ENCODE measurements around the gene SYNDIG1. TPM values are rescaled to one million over a fixed set of nuclear protein-coding genes. Genes with fewer than 3 reads are reported as not detected.

Gene SYNDIG1
- total and polyA plus RNA-seq, 2 of the 4 experiments (the other 2 are of a cell fraction) = not detected

DNA sequence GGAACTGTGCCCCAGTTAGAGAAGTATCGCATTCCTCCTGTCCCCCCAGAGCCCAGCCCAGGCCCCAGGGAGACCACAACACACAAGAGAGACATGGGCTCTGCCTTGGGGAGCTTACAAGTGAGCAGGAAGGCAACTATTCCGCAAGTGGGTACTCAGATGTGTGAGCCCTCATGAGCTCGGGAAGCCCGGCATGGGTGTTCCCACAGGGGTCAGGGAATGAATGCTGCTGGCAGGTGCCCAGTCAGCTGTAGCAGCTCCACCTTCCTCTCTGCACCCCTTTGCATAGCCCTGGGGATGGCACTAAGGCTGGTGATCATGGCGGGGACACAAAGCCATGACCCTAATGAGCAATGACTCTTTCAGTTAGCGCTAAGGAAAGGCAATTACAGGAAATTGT is 194.1 kb downstream of the SYNDIG1 start:
- Histone ChIP-seq H2AK9ac (replicated peaks; ENCODE audit: low read depth, low read length, poor library complexity) (no peak overlapping the region), H3K36me3 (ENCODE audit: control insufficient read depth, insufficient read depth, low read length) (no peaks in the 10 kb centered on the region), H2BK15ac (ENCODE audit: low read depth, low read length) (no peak overlapping the region), H3K9me3 (ENCODE audit: control insufficient read depth, insufficient read depth, low read length) (no peaks in the 10 kb centered on the region), H2BK5ac (ENCODE audit: low read depth, low read length, poor library complexity, severe bottlenecking) (no peak overlapping the region), H3K9me1 (ENCODE audit: insufficient read depth, low read length) (no peaks in the 10 kb centered on the region), H3K4me2 (ENCODE audit: low read depth, low read length) (no peak overlapping the region), H2BK20ac (ENCODE audit: low read depth, low read length) (no peak overlapping the region), H4K91ac (ENCODE audit: insufficient read depth, low read depth, low read length) (no peak overlapping the region), H3K4me1 (ENCODE audit: control insufficient read depth, insufficient read depth, low read length) (peaks cover 4% of the 10 kb centered on the region; the same call in 1 of the 2 replicates), H3K14ac (replicated peaks; ENCODE audit: low read depth, low read length) (no peak overlapping the region), H3K27me3 (ENCODE audit: control insufficient read depth, insufficient read depth, low read length) (peaks cover 22% of the 10 kb centered on the region), H3K18ac (ENCODE audit: low read depth, low read length) (no peak overlapping the region), H4K5ac (ENCODE audit: low read depth, low read length) (no peak overlapping the region), H3K27ac (ENCODE audit: insufficient read depth, low read length) (no peak overlapping the region), H2AFZ (replicated peaks; ENCODE audit: low read length, poor library complexity) (peak overlapping the region; percentile 25), H3K4ac (ENCODE audit: low read depth, low read length) (no peak overlapping the region), H4K8ac (ENCODE audit: low read depth in 2 of 2, low read length in 2 of 2) (no peak overlapping the region), H3K23ac (ENCODE audit: low read depth, low read length) (no peak overlapping the region), H3K9ac (ENCODE audit: low read depth, low read length) (no peak overlapping the region), H2AK5ac (ENCODE audit: low read depth, low read length) (no peak overlapping the region), H4K20me1 (ENCODE audit: insufficient read depth, low read length) (no peaks in the 10 kb centered on the region), H3K79me1 (ENCODE audit: low read depth in 1 of 2, low read length in 2 of 2) (no peaks in the 10 kb centered on the region), H2BK120ac (ENCODE audit: low read depth, low read length) (no peak overlapping the region), H3K4me3 (ENCODE audit: insufficient read depth, low read depth, low read length) (no peak overlapping the region), H3K56ac (ENCODE audit: extremely low read depth, insufficient read depth, low read length) (no peak overlapping the region)
- in situ Hi-C loops (cut with MboI; ENCODE audit: low sequenced_read_pairs) = no loop called here
- intact Hi-C loops (cut with micrococcal nuclease) = no loop called here
- TF ChIP-seq, protein P1, sequence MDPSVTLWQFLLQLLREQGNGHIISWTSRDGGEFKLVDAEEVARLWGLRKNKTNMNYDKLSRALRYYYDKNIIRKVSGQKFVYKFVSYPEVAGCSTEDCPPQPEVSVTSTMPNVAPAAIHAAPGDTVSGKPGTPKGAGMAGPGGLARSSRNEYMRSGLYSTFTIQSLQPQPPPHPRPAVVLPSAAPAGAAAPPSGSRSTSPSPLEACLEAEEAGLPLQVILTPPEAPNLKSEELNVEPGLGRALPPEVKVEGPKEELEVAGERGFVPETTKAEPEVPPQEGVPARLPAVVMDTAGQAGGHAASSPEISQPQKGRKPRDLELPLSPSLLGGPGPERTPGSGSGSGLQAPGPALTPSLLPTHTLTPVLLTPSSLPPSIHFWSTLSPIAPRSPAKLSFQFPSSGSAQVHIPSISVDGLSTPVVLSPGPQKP (IDR thresholded peaks at IDR 0.05; ENCODE audit: borderline replicate concordance, low read depth, low read length) = no peak
- TF ChIP-seq FOS (IDR thresholded peaks at IDR 0.05; ENCODE audit: low read depth, low read length) = no peak
- TF ChIP-seq RFX5 (IDR thresholded peaks at IDR 0.05; ENCODE audit: low read depth, low read length) = no peak
- TF ChIP-seq, protein P2, sequence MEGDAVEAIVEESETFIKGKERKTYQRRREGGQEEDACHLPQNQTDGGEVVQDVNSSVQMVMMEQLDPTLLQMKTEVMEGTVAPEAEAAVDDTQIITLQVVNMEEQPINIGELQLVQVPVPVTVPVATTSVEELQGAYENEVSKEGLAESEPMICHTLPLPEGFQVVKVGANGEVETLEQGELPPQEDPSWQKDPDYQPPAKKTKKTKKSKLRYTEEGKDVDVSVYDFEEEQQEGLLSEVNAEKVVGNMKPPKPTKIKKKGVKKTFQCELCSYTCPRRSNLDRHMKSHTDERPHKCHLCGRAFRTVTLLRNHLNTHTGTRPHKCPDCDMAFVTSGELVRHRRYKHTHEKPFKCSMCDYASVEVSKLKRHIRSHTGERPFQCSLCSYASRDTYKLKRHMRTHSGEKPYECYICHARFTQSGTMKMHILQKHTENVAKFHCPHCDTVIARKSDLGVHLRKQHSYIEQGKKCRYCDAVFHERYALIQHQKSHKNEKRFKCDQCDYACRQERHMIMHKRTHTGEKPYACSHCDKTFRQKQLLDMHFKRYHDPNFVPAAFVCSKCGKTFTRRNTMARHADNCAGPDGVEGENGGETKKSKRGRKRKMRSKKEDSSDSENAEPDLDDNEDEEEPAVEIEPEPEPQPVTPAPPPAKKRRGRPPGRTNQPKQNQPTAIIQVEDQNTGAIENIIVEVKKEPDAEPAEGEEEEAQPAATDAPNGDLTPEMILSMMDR (conservative IDR thresholded peaks at IDR 0.05; ENCODE audit: low read depth, low read length) = no peak
- no peak for TF ChIP-seq RCOR1 (IDR thresholded peaks at IDR 0.05; ENCODE audit: insufficient replicate concordance, low read length)
- TF ChIP-seq MAZ (IDR thresholded peaks at IDR 0.05; ENCODE audit: borderline replicate concordance, low read depth, low read length) = no peak
- TF ChIP-seq, protein P3, sequence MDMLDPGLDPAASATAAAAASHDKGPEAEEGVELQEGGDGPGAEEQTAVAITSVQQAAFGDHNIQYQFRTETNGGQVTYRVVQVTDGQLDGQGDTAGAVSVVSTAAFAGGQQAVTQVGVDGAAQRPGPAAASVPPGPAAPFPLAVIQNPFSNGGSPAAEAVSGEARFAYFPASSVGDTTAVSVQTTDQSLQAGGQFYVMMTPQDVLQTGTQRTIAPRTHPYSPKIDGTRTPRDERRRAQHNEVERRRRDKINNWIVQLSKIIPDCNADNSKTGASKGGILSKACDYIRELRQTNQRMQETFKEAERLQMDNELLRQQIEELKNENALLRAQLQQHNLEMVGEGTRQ (IDR thresholded peaks at IDR 0.05; ENCODE audit: low read depth, low read length) = no peak
- no peak for TF ChIP-seq CHD1 (IDR thresholded peaks at IDR 0.05; ENCODE audit: low read depth, low read length)
- TF ChIP-seq MAFK (IDR thresholded peaks at IDR 0.05; ENCODE audit: low read depth, low read length) = no peak
- no peak for TF ChIP-seq RAD21 (IDR thresholded peaks at IDR 0.05; ENCODE audit: low read length)
- TF ChIP-seq CEBPB (IDR thresholded peaks at IDR 0.05; ENCODE audit: low read depth, low read length) = no peak
- TF ChIP-seq MXI1 (IDR thresholded peaks at IDR 0.05; ENCODE audit: borderline replicate concordance, low read depth, low read length) = no peak
- DNase-seq (no peak), ATAC-seq (ENCODE audit: low read depth) (no peak)
- no TSS peak for BruUV-seq (replicated peaks)
- 100% methylated on average over 2 of the region's 6 CpGs; no CpG with 5 or more reads in 1 of the 2 experiments for WGBS, 2 experiments (ENCODE audit: extremely low coverage in 2 of 2, insufficient read length in 1 of 2)
- ChIA-PET POLR2A (ENCODE audit: unreplicated experiment) (no interaction called here), CTCF (interaction anchor here (0.6 kb wide), 1 partner anchor 44 kb away, joined by 4 read pairs; no protein-coding TSS in a partner anchor)
- dilution Hi-C loops (cut with HindIII; ENCODE audit: low sequenced_read_pairs, unreplicated experiment) = no loop called here

Measured in IMR-90 (cell line).